HG02981 (cell line): ENCODE results near the gene TK2.
A peak's percentile ranks its signal among the peaks of the same experiment; 100 is the strongest.
"Not testable (repeated sequence)": the region's sequence is repeated elsewhere in the genome, so short reads cannot be mapped to it uniquely, and the experiment has no call there.

Experiments
- ATAC-seq: cut with Tn5 transposase; IDR thresholded peaks from one replicate; pipeline ENCODE4 v1.9.1; 2021; ENCODE audit warnings: mild to moderate bottlenecking, moderate library complexity; ENCODE audit not compliant: unreplicated experiment

Gene TK2

DNA sequence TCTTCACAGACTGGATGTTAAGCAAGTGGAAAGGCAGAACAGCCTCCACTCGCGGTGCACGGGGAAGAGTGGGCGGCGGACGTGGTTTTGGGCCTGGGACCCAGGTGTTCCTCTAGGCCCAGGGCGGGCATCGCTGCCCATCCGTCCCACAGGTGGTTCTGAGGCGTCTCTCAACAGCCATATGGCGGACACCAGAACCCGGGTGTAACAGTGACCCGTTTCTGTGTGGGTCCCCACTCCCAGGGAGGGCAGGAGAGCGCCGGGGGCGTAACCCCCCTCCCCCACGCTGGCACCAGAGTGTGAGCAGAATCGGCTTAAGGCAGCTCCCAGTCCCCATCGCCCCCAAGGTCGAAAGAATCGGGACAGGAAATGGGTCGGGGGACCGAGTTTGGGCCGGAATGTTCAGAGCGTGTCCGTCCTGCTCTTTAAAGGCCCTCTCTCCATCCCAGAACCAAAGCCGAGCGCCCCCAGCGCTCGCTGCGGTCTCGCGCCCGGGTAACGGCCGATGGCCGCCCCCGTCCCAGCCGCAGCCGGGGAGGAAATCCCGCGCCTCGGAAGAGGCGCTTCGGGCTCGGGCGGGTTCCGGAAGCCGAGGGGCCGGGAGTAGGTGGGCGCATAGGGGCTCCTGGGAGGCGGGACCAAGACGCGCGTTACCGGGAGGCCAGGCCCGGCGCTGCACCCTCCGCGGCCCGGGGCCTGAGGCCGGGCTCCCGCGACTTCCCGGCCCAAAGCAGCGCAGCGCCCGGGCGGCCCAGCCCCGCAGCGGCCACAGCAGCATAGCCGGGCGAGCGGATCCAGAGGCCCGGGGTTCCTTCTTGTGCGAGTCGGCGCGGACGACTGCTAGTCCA lies at the start of gene TK2:
Gene TK2 (minus strand): TSS at position 839 of the 848 bp plus-strand sequence. CDS start 61 bp downstream, at position 778.
- no peak for ATAC-seq

DNA sequence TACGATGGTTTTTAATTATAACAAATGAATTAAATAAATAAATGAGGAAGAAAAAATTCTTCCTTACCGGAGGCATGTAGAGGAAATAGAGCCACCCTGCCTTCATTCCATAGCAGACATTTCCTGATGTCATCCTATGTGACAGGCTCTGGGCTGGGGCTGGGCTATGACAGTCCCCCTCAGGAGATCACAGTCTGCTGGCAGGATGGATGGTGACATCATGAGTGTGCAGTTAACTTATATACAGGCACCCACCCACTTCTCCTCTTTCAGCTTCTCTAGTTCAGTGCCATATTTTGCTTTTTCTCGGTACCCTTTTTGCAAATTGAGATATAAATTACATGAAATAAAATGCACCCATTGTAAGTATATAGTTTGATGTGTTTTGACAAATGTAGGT lies 48.2 kb upstream of the TK2 start:
- no peak for ATAC-seq

DNA sequence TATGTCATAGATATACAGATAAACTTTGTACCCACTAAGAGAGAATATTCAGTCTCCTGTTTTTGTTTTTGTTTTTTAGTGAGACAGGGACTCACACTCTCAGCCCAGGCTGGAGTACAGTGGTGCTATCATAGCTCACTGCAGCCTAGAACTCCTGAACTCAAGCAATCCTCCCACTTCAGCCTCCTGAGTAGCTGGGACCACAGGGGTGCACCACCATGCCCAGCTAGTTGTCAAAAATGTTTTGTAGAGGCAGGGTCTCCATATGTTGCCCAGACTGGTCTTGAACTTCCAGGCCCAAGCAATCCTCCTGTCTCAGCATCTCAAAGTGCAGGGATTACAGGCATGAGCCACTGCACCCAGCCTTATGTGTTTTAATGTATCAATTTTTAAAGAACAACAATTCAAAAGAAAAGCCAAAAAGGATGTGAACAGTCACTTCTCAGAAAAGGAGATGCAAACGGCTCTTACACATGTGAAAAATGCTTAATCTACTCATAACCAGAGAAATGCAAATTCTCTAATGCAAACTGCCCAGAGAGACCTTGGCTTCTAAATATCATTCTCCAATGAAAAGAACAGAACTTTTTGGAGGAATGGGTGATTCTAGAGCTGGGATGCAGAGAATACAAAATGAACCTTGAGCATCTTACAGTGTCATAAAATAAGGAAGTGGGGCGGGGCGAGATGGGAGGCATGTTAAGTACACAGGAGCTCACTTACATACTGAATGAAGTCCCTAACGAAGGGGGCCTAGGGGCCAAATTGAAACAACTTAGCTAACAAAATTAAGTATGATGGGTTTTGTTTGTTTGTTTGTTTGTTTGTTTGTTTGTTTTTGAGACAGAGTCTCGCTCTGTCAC lies 47.3 kb upstream of the TK2 start:
- no peak for ATAC-seq

DNA sequence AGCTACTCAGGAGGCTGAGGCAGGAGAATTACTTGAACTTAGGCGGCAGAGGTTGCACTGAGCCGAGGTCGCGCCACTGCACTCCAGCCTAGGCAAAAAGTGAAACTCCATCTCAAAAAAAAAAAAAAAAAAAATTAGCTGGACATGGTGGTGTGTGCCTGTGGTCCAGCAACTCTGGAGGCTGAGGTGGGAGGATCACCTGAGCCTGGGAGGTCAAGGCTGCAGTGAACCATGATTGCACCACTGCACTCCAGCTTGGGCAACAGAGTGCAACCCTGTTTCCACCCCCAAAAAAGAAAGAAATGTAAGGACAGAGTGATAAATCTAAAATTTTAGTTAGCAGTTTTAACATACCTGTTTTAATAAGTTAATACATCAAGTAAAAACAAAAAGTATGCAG lies 46.6 kb upstream of the TK2 start:
- not testable (repeated sequence) for ATAC-seq

DNA sequence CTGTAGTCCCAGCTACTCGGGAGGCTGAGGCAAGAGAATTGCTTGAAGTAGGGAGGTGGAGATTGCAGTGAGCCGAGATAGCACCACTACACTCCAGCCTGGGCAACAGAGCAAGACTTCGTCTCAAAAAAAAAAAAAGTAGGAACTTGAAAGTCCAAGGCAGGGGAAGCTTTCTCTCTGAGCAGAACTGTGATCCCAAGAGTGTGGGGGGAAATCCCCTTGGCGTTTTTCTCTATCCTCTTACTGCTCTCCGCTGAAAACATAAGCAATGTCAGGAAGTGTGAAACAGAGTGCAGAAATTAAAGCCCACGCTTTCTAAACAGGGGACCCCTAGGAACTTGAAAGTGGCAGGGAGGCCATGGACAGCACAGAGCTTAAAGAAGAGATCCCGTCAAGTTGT lies 44.8 kb upstream of the TK2 start:
- ATAC-seq = no peak

DNA sequence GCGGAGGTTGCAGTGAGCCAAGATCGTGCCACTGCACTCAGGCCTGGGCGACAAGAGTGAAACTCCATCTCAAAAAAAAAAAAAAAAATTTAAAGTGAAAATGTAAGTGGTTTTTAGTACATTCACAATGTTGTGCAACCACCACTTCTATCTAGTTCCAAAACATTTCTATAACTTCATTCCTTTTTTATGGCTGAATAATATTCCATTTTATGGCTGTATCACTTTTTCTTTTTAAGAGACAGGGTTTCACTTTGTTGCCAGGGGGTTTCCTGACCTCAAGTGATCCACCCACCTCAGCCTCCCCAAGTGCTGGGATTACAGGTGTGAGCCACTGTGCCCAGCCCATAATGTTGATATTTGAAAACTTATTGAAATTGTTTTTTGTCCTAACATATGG lies 42.9 kb upstream of the TK2 start:
- no peak for ATAC-seq

DNA sequence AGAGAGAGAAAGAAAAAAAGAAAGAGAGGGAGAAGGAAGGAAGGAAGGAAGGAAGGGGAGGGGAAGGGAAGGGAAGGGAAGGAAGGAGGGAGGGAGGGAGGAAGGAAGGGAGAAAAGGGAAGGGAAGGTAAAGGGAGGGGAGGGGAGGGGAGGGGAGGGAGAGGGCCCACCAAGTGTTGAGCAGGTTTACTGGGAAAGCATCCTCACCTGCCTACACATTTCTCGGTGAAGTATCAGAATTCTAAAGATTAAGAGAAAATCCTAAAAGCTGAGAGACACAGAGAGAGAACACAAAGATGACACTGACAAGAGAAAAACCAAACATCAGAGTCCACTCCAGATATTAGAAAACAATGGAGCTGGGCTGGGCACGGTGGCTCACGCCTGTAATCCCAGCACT lies 42.3 kb upstream of the TK2 start:
- ATAC-seq = no peak

DNA sequence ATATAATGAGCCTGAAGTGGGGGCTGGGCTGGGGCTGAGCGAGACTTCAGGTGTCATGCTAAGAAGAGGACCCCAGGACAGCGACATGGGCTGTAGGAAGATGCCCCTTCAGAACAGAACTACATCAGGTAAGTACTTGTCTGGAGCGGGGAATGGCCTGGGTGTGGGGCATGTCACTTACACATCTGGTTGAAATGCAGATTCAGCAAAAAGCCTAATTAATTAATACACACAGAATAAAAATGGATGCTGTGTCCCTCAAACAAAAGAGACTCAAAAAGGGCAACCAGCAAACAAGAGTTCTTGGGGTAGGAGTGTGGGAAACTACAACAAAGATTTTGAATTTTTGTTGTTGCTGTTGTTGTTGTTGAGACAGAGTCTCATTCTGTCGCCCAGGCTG lies 41.1 kb upstream of the TK2 start:
- no peak for ATAC-seq

DNA sequence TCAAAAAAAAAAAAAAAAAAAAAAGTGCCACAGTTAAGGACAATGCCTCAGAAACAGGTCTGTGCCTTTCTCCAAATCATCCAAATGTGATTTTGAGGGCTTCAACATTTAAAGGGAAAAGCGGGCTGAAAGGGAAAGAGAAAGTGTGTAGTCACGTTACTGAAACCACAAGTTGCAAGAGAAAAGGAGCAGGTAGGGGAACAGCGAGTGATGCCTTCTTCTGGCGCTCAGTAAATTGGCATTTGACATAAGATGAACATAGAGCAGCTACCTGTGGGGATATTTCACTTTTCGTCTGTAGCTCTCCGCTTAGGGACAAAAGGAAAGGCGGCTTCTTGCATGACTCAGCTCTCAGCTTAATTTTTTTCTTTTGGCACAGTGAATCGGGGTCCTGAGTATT lies 40.4 kb upstream of the TK2 start:
- ATAC-seq = no peak

DNA sequence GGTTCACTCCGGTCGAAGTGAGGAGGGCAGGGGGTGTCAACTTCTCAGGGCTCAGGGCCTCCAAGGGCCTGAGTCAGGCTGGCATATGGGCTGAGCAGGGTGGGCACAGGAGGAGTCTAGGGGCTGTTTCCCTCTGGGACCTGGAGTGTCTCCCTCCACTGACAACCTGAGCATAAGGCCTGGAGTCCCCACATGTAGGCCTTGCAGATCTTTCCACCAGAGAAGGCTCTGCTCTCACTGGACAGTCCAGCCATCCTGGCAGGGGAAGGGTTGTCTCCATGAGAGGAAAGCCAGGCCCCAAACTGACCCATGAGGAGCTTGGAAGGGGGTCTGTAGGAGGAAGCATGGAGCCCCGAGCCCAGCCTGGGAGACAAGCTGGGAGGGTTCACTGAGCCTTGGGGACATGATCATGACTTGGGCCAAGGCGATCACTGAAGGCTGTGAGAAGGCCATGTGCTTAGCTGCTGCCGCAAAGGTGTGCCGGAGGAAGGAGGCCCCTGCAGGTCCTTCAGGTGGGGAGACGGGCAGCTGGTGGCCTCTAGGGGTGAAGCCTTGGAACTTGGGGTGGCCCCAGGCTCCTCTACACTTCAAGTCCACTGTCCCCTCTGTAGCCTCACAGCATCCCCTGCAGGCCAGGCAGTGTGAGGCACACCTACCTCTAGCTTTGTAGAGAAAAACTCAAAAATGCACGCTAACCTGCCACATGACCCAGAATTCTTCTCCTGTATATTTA lies 39.2 kb upstream of the TK2 start:
- peak; percentile 61 for ATAC-seq

DNA sequence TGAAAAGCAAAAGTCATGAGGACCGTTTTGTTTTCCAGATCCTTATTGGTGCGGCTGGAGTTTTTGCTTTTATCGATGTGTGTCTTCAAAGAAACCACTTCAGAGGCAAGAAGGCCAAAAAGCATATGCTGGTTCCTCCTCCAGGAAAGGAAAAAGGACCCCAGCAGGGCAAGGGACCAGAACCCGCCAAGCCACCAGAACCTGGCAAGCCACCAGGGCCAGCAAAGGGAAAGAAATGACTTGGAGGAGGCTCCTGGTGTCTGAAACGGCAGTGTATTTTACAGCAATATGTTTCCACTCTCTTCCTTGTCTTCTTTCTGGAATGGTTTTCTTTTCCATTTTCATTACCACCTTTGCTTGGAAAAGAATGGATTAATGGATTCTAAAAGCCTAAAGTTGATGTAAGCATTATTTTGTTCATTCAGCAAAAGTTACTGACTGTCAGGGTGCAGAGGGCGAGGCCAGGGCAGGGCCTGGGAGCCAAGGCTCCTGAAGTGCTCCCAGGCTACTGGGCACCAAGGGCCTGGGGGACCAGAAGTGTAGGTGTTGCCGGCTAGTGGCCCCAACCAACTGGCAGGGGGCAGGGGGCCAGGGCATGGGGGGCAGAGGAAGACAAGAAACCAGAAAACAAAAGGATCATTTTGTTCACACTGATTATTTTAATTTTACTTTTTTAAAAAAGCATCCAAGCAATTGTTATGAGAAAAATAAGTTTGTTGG lies 38.1 kb upstream of the TK2 start:
- ATAC-seq = no peak

DNA sequence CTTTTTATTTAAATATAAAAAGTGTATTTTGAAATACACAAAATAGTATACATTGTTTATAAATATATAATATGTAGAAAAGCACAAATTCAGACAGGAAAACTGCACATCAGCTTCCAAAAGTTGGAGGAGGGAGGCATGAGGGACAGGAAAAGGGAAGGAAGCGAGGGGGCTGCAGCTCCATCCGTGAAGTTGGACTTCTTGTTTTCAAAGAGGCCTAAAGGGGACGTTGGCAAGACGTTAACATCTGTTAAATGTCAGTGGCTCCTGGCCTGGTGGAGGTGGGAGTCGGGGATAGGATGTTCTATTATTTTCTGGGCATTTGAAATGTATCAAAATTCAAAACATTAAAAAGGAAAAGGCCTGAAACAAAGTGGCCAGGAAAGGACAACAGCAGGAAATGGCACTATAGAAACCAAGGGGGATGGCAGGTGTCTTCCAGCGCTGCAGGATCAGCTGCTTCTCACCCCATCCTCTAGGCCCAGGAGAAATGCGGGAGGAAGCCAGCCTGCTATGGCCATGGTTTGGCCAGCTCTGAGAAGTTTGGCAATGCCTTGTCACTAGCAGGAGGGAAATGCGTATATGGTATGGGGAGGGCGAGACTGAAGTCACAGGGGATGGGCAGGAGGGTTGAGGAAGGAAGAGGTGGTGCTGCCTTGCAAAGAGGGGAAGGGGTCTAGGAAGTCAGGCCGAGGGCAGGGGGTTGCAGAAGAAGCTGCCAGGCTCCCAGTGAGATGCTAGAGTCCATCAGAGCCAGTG lies 35.7 kb upstream of the TK2 start:
- ATAC-seq = no peak

DNA sequence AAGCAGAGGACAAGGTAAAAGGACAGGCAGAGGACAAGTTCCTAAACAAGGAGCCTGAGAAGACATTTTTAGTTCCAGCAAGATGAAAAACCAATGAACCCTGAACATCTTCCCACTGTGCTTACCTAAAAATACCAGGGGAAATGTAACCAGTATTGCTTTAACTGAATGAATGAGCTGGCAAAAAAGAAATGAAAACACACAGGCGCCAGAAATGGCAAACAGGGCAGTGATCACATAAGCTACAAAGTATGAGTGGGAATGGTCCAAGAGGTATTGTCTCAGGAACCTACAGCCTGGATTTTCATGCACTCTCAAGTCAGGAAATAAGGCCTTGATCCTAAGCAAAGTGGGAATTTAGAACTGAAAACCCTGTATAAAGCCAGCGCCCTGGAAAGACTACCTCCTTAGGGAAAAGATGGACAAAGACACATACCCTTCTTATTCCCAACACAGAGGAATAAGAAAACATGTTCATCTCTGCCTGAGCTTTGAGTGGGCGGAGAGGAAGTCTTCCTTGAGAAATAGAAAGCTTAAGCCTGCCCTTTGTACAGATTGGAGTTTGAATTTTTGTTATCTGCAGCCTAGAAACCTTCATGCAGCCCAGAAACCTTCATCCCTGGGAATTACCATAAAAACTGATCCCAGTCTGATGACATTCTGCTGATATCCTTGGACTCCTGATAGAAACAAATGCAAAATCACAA lies 31.5 kb upstream of the TK2 start:
- ATAC-seq = no peak

DNA sequence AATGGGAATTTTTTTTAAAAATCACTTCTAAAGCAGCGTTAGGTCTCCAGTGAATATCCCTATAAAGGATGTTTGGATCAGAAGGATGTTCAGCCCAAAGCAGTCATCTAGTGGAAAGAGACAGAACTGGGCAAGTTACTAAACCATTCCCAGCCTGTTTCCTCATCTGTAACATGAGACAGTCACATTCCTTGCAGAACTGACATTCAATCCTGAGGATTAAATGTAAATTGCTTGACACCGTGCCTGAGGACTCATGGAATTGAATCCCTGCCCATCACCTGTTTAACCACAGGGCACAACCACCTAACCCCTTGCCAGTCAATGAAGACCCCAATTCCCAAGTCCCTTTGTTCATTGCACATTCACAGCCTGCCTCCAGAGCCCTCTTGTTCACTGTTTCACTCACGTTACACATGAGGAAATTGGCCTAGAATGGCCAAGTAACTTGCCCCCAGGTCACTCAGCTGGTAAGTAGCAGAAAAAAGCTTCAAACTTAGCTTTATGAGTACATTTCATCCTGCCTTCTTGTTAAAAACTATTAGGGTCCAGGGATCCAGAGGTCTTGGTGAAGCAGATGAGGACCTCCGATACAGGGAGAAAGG lies 30.8 kb upstream of the TK2 start:
- no peak for ATAC-seq

DNA sequence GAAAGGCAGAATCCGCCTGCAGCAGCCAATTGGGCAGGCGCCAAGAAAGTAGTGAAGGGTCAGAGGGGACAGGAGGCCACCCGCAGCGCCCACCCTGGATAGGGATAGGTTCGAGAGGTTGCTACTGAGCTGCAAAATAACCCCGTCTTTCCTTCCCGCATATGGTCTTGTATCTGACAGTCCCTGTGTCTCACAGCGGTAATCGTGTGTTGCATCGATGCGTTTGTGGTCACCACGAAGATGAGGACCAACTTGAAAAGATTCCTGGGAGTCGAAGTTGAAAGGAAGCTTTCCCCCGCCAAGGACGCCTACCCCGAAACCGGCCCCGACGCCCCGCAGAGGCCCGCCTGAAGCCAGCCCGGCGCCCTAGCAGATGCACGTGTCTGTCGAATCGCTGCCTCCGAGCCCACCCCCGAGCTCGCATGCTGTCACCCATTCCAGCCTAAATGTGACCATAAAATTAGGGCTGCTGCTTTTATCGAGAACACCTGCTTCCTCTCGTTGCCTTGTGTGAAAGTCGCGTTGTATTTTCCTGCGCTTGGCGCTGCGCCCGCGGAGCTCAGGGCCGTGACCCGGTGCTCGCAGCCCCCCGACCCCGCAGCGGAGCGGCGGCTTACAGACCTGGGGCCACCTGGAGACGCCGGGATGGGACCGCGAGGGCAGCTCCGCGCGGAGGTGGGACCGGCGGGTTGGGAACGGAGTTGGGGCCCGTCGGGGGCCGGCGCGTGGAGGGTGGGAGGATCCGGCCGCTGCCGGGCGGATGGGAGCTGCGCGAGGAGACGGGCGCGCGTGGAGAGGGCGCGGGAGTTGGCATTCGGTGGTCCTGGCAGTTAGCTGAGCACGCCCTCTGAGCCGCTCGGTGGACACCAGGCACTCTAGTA lies 29.0 kb upstream of the TK2 start, which contains the start of gene CMTM2:
Gene CMTM2 (plus strand): TSS at position 813 of the 881 bp plus-strand sequence. CDS start 145 bp downstream, outside the sequence.
- no peak for ATAC-seq

DNA sequence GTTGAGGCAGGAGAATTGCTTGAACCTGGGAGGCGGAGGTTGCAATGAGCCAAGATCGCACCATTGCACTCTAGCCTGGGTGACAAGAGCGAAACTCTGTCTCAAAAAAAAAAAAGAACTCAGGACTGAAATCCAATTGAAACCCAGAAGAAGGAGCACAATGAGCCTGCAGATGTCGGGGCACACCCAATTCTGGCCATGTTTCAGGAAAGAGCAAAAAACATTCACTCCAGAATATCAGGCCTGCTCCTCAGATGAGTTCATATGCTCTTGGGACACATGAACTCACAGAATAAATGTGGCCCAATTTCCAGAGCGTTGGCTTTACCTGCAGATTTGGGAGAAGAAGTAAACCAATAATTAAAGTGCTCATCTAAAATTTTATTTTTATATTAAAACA lies 26.4 kb upstream of the TK2 start:
- ATAC-seq = no peak

DNA sequence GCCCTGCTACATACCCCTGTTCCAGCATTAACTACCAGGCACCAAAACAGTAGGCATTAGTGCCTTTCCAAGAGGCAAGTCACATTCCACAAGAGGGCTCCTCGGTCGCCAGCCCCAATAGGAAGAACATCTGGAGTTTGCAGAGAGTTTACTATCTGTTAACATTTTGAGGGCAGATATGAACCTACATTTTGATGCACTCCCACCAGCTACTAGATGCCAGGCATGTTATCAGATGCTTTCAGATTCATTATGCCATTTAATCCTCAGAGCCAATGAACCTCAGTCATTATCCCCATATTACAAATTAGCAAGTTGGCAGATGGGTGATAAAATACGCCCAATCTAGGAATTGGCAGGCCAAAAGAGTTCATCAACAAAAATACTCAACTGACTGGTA lies 25.1 kb upstream of the TK2 start:
- ATAC-seq = no peak

DNA sequence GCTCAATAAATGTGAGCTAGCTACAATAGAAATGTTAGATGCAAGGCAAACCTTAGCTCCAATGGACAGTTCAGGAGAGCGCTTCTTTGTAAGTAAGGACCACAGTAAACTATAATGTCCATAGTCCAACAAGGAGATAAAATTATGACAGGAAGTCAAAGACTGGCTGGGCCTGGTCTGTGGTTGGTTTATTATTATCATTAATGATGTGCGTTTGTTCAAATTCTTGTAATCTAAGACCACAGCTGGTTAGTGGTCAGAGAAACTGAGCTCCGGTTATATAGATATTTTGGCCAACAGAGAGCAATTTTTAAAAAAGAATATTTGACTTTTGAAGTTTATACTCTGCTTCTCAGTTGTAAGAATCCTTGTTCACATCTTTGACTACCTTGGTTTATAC lies 24.6 kb upstream of the TK2 start:
- no peak for ATAC-seq
